ENCODE results near the gene PLEKHG5.

DNA sequence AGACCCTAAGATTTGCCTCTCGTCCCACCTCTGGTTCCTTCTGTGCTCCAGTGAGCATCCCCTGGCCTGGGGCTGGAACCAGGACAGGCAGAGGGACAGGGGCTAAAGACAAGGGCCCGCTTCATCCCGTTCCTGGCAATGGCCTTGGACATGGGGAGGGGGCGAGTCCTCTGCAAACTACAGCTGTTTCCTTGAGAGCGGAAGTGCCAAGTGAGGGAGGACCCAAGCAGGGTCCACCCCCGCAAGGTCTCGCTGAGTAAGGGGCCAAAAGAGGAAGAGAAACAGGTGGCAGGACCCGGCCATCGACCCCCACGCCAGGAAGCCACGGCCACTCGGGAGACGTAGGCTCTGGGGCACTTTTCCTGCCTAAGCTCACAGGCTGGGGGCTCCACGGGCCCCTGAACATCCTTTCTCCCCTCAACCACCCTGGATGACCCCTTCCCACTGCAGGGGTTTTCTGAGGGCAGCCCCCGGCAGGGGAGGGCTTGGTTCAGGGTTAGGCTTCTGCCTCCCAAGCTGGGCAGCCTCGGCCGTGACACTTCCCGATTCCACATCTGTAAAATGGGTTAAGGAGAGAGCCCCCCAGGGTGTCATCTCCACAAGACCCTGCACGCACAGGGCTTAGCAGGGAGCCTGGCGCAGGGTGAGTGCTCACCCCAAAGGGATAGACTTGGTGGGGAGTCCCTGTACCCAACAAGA is 17.9 kb upstream of the PLEKHG5 start:
- TF ChIP-seq, protein P1, sequence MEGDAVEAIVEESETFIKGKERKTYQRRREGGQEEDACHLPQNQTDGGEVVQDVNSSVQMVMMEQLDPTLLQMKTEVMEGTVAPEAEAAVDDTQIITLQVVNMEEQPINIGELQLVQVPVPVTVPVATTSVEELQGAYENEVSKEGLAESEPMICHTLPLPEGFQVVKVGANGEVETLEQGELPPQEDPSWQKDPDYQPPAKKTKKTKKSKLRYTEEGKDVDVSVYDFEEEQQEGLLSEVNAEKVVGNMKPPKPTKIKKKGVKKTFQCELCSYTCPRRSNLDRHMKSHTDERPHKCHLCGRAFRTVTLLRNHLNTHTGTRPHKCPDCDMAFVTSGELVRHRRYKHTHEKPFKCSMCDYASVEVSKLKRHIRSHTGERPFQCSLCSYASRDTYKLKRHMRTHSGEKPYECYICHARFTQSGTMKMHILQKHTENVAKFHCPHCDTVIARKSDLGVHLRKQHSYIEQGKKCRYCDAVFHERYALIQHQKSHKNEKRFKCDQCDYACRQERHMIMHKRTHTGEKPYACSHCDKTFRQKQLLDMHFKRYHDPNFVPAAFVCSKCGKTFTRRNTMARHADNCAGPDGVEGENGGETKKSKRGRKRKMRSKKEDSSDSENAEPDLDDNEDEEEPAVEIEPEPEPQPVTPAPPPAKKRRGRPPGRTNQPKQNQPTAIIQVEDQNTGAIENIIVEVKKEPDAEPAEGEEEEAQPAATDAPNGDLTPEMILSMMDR (IDR thresholded peaks at IDR 0.05): no peak
- no peak for TF ChIP-seq POLR2A (IDR thresholded peaks at IDR 0.05)

Data from right lobe of liver (tissue), 4 donors.